Stomach (tissue), 9 donors: ENCODE measurements around the gene SSH2. TPM values are rescaled to one million over a fixed set of nuclear protein-coding genes. Genes with fewer than 3 reads are reported as not detected.
"Not testable (repeated sequence)": the region's sequence is repeated elsewhere in the genome, so short reads cannot be mapped to it uniquely, and the experiment has no call there.

Experiments used
- DNase-seq, 2 donors: peaks; one replicate each; pipeline versions ENCODE4 v3.0.0 to v3.0.0-alpha.2; 2013 to 2019
- H3K27ac ChIP-seq, 5 donors: fragments of 200-600 bp in 4 of 5; sonication (generic) in 4 of 5; one replicate each; pipeline ENCODE4 v1.5.1; 2013 to 2019; ENCODE audit warnings: mild to moderate bottlenecking in 1 of 5, moderate library complexity in 1 of 5
- H3K27me3 ChIP-seq, 3 donors: fragments of 200-600 bp; sonication (generic); one replicate each; pipeline ENCODE4 v1.5.1; 2017 to 2019; ENCODE audit warnings: mixed run types in 1 of 3
- H3K36me3 ChIP-seq, 4 donors: fragments of 200-600 bp; sonication (generic); 1 replicate in 3 of 4; 2 replicates in 1 of 4; pipeline ENCODE4 v1.5.1; 2016 to 2019
- H3K4me1 ChIP-seq, 4 donors: fragments of 200-600 bp; sonication (generic); one replicate each; pipeline ENCODE4 v1.5.1; 2016 to 2019
- H3K4me3 ChIP-seq, 4 donors: fragments of 200-600 bp; sonication (generic) in 3 of 4; one replicate each; pipeline ENCODE4 v1.5.1; 2016 to 2019; ENCODE audit warnings: mild to moderate bottlenecking in 1 of 4
- H3K9me3 ChIP-seq, 4 donors: fragments of 200-600 bp; sonication (generic); one replicate each; pipeline ENCODE4 v1.5.1; 2016 to 2019
- EP300 ChIP-seq: sonication (generic); formaldehyde crosslinking; IDR thresholded peaks from one replicate; pipeline ENCODE4 v1.6.1; 2017; ENCODE audit warnings: antibody characterized with exemption
- POLR2A ChIP-seq, 4 donors: fragments of 450-650 bp; IDR thresholded peaks; one replicate each; pipeline ENCODE4 v1.6.1; 2016; ENCODE audit warnings: antibody characterized with exemption in 4 of 4, control low read depth in 2 of 4, mild to moderate bottlenecking in 1 of 4, moderate library complexity in 1 of 4
- POLR2AphosphoS5 ChIP-seq, 3 donors: sonication (generic); formaldehyde crosslinking; IDR thresholded peaks; one replicate each; pipeline ENCODE4 v1.6.1; 2016; ENCODE audit warnings: antibody characterized with exemption in 3 of 3
- WGBS, 5 donors: extraction: QIAGEN DNeasy Blood & Tissue Kit in 3 of 5; methylation state at CpG; one replicate each; pipeline versions ENCODE4 v1.1.5 to v1.1.7; 2013 to 2018; 5-methylcytosine and 5-hydroxymethylcytosine counted together
- intact Hi-C: fragments of 100-400 bp; cut with DNase I; formaldehyde crosslinking; loops from one replicate; pipeline ENCODE4 v1.15.1; 2023; ENCODE audit warnings: low total_unique reads
- polyA plus RNA-seq, 3 donors: library from polyadenylated mRNA; stranded (reverse); fragments of 200-250 nt; gene quantifications; one replicate each; pipeline ENCODE4 v1.2.3, GENCODE V29; 2013
- total RNA-seq, 5 donors: library from RNA; depleted of rRNA; stranded (reverse); fragments of >200 nt; gene quantifications; one replicate each; pipeline versions ENCODE4 v1.1.0 to v1.2.3, GENCODE V29; 2014 to 2016
- TF ChIP-seq, protein P1 (sequence below), 7 experiments: fragments of 450-650 bp in 4 of 7; fragments of 200-600 bp in 3 of 7; sonication (generic) in 3 of 7; IDR thresholded peaks; one replicate each; pipeline ENCODE4 v1.5.1; 2016 to 2019; ENCODE audit warnings: antibody characterized with exemption in 7 of 7, control low read depth in 2 of 7, mild to moderate bottlenecking in 1 of 7
- donor health status: healthy with polysubstance abuse.
- donor health status: Bipolar disorder and iron deficiency.
- donor health status: healthy.

Gene SSH2
- total and polyA plus RNA-seq, 8 donors: 7.8 to 44.9 (median 24.1) TPM

GRCh38 chr17:29958947-29959657 is 29.1 kb upstream of the SSH2 start:
- intact Hi-C loops: no loop called here
- TF ChIP-seq EP300 (no peak), POLR2AphosphoS5 (IDR thresholded peaks at IDR 0.05) (no peak), POLR2A (IDR thresholded peaks at IDR 0.05) (no peak)
- TF ChIP-seq, protein P1, sequence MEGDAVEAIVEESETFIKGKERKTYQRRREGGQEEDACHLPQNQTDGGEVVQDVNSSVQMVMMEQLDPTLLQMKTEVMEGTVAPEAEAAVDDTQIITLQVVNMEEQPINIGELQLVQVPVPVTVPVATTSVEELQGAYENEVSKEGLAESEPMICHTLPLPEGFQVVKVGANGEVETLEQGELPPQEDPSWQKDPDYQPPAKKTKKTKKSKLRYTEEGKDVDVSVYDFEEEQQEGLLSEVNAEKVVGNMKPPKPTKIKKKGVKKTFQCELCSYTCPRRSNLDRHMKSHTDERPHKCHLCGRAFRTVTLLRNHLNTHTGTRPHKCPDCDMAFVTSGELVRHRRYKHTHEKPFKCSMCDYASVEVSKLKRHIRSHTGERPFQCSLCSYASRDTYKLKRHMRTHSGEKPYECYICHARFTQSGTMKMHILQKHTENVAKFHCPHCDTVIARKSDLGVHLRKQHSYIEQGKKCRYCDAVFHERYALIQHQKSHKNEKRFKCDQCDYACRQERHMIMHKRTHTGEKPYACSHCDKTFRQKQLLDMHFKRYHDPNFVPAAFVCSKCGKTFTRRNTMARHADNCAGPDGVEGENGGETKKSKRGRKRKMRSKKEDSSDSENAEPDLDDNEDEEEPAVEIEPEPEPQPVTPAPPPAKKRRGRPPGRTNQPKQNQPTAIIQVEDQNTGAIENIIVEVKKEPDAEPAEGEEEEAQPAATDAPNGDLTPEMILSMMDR (IDR thresholded peaks at IDR 0.05): no peak
- no peak for DNase-seq
- Histone ChIP-seq H3K4me1 (no peaks in the 10 kb centered on the region), H3K27ac (no peak overlapping the region), H3K27me3 (no peaks in the 10 kb centered on the region), H3K4me3 (no peak overlapping the region), H3K9me3 (peaks cover 0 to 10% (median 4%) of the 10 kb centered on the region in 4 donors), H3K36me3 (no peaks in the 10 kb centered on the region)
- WGBS, 5 donors: 75 to 79% (median 76%) methylated on average over 4 of the region's 4 CpGs

DNA sequence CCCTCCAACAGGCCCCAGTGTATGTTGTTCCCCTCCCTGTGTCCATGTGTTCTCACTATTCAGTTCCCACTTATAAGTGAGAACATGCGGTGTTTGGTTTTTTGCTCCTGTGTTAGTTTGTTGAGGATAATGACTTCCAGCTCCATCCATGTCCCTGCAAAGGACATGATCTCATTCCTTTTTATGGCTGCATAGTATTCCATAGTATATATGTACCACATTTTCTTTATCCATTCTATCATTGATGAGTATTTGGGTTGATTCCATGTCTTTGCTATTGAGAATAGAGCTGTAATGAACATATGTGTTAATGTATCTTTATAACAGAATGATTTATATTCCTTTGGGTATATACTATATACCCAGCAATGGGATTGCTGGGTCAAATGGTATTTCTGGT is 27.5 kb upstream of the SSH2 start:
- H3K36me3 ChIP-seq, H3K9me3 ChIP-seq, H3K4me1 ChIP-seq, H3K4me3 ChIP-seq, intact Hi-C loops, DNase-seq, H3K27me3 ChIP-seq, H3K27ac ChIP-seq: not testable (repeated sequence)
- WGBS, 5 donors: 93 to 100% (median 100%) methylated on average over 1 of the region's 1 CpG

DNA sequence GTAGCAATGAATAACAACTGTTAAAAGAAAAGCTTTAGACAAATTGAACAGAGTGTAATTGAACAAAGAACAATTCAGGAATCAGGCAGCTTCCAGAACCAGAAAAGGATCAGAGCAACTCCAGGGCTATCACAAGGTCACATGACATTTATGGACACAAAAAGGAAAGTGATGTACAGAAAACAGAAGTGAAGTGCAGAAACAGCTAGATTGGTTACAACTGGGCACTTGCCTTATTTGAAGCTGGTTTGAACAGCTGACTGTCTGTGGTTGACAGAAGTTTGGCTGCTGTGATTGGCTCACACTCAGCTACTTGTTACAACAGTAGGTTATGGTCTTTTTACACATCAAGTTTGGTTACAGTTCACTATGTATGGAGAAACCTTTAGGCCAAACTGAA is 26.2 kb upstream of the SSH2 start:
- peaks cover 0 to 9% (median 5%) of the 10 kb centered on the region in 4 donors for H3K9me3 ChIP-seq
- intact Hi-C loops: no loop called here
- TF ChIP-seq EP300 (no peak), POLR2AphosphoS5 (IDR thresholded peaks at IDR 0.05) (no peak), POLR2A (IDR thresholded peaks at IDR 0.05) (no peak)
- TF ChIP-seq, protein P1 (IDR thresholded peaks at IDR 0.05): no peak
- DNase-seq: no peak
- H3K27ac ChIP-seq: no peak overlapping the region
- H3K27me3 ChIP-seq: no peaks in the 10 kb centered on the region
- H3K4me3 ChIP-seq: no peak overlapping the region
- no peaks in the 10 kb centered on the region for H3K36me3 ChIP-seq
- no peaks in the 10 kb centered on the region for H3K4me1 ChIP-seq

DNA sequence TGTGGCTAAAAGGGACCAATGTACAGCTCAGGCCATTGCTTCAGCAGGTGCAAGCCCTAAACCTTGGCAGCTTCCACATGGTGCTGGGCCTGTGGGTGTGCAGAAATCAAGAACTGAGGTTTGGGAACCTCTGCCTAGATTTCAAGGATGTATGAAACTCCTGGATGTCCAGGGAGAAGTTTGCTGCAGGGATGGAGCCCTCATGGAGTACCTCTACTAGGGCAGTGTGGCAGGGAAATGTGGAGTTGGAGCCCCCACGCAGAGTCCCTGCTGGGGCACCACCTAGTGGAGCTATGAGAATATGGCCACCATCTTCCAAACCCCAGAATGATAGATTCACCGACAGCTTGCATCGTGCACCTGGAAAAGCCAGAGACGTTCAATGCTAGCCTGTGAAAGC is 24.4 kb upstream of the SSH2 start:
- intact Hi-C loops: no loop called here
- no peak overlapping the region for H3K4me3 ChIP-seq
- peaks cover 0 to 9% (median 5%) of the 10 kb centered on the region in 4 donors for H3K9me3 ChIP-seq
- no peak overlapping the region for H3K27ac ChIP-seq
- no peaks in the 10 kb centered on the region for H3K4me1 ChIP-seq
- no peaks in the 10 kb centered on the region for H3K36me3 ChIP-seq
- H3K27me3 ChIP-seq: no peaks in the 10 kb centered on the region
- no peak for TF ChIP-seq EP300
- no peak for TF ChIP-seq POLR2A (IDR thresholded peaks at IDR 0.05)
- DNase-seq: no peak
- WGBS, 5 donors: 82 to 90% (median 87%) methylated on average over 4 of the region's 4 CpGs

DNA sequence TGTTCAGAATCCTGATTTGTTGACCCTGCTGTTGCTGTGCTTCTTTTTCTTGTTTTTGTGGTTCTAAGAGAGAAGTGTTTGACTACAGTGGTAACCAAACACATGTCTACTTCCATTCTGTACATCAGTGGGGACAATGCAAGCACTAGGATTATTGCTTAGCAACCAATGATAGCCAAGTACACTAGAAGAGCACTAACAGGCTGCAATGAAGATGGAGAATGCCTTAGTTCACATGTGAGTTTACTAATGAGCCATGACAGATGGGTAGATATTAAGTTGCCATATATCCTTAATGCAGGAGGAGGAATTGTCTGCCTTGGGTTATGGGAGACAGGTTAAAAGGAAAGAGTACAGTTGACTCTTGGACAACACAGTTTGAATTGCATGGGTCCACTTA is 19.7 kb upstream of the SSH2 start:
- peaks cover 0 to 8% (median 4%) of the 10 kb centered on the region in 4 donors for H3K9me3 ChIP-seq
- H3K27me3 ChIP-seq: no peaks in the 10 kb centered on the region
- no peaks in the 10 kb centered on the region for H3K36me3 ChIP-seq
- H3K4me1 ChIP-seq: no peaks in the 10 kb centered on the region
- H3K4me3 ChIP-seq: no peak overlapping the region
- no peak for TF ChIP-seq POLR2A (IDR thresholded peaks at IDR 0.05)
- no peak for TF ChIP-seq EP300
- DNase-seq: peak in 1 of 2 donors; percentile 38
- intact Hi-C loops: no loop called here
- no peak overlapping the region for H3K27ac ChIP-seq

DNA sequence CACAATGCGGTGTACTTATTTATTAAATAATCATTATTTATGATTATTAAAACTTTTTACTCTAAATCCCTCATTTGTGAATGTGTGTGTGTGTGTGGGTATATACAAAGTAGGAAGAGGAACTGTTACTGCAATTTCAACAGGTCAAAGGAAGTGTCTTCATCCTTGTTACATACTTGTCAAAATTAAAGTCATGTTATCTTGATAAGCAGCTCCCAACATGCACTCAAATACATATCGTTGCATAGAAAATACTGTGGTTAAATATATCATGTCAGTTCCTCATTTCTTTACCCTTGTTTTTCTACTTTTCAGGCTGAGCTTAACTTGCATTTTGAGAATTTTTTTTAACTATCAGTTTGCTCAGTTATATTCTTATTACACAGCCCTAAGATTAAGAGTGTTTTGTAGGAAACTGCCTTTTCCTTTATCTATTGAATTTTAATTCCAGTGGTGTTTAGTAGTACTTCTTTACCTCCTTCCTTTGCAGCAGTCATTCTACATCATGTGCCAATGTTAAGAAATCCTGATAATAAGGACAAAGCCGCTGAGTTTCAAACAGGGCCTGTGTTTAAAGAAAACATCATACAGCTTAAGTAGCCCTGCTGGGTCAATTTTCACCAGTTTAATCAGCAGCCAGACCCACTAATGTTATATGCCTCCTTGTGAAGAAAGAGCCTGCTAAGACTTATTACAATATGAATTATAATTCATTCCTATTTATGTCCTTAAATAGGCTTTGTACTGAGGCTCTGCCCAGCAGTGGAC is 18.6 kb upstream of the SSH2 start:
- 39 to 50% (median 47%) methylated on average over 3 of the region's 3 CpGs for WGBS, 5 donors
- Histone ChIP-seq H3K4me1 (no peaks in the 10 kb centered on the region), H3K27me3 (no peaks in the 10 kb centered on the region), H3K27ac (no peak overlapping the region), H3K9me3 (no peaks in the 10 kb centered on the region), H3K4me3 (no peak overlapping the region), H3K36me3 (no peaks in the 10 kb centered on the region)
- intact Hi-C loops: no loop called here
- TF ChIP-seq, protein P1 (IDR thresholded peaks at IDR 0.05): no peak
- TF ChIP-seq POLR2AphosphoS5 (IDR thresholded peaks at IDR 0.05): no peak
- TF ChIP-seq EP300: no peak
- TF ChIP-seq POLR2A (IDR thresholded peaks at IDR 0.05): no peak
- DNase-seq: no peak
